Putamen (tissue), 1 donor: Measurements from ENCODE around the gene TSHZ1.
"Not testable (repeated sequence)": the region's sequence is repeated elsewhere in the genome, so short reads cannot be mapped to it uniquely, and the experiment has no call there.

Source experiments
- DNase-seq: peaks from one replicate; pipeline ENCODE4 v3.0.0-alpha.2; 2016; ENCODE audit warnings: low spot score

TSHZ1 gene

GRCh38 chr18:75307530-75307929 is 96.9 kb downstream of the TSHZ1 start:
- no peak for DNase-seq

- DNase-seq: no peak
These were observed 99.0 kb downstream of the TSHZ1 start for GRCh38 chr18:75309564-75309963.

- no peak for DNase-seq
These were observed 103.5 kb downstream of the TSHZ1 start for GRCh38 chr18:75314117-75314516.

GRCh38 chr18:75314606-75315005 is 104.0 kb downstream of the TSHZ1 start:
- DNase-seq: no peak

- no peak for DNase-seq
These were observed 105.6 kb downstream of the TSHZ1 start for GRCh38 chr18:75316223-75316622.

GRCh38 chr18:75316826-75317225 is 106.2 kb downstream of the TSHZ1 start:
- no peak for DNase-seq

- DNase-seq: no peak
These were observed 106.7 kb downstream of the TSHZ1 start for GRCh38 chr18:75317300-75317699.

GRCh38 chr18:75317703-75318102 is 107.1 kb downstream of the TSHZ1 start:
- DNase-seq: no peak

- no peak for DNase-seq
These were observed 109.3 kb downstream of the TSHZ1 start for GRCh38 chr18:75319905-75320304.

- DNase-seq: no peak
These were observed 109.9 kb downstream of the TSHZ1 start for GRCh38 chr18:75320506-75320905.

- no peak for DNase-seq
These were observed 110.8 kb downstream of the TSHZ1 start for GRCh38 chr18:75321431-75321830.

GRCh38 chr18:75322206-75322605 is 111.6 kb downstream of the TSHZ1 start:
- DNase-seq: no peak

GRCh38 chr18:75323821-75324585 is 113.4 kb downstream of the TSHZ1 start:
- no peak for DNase-seq

GRCh38 chr18:75324686-75325257 is 114.2 kb downstream of the TSHZ1 start:
- DNase-seq: no peak

GRCh38 chr18:75329753-75330152 is 119.2 kb downstream of the TSHZ1 start:
- DNase-seq: not testable (repeated sequence)

- DNase-seq: no peak
These were observed 119.7 kb downstream of the TSHZ1 start for GRCh38 chr18:75330308-75330707.

GRCh38 chr18:75334869-75335268 is 124.3 kb downstream of the TSHZ1 start:
- DNase-seq: no peak

GRCh38 chr18:75335511-75335910 is 124.9 kb downstream of the TSHZ1 start:
- no peak for DNase-seq

GRCh38 chr18:75336767-75337166 is 126.2 kb downstream of the TSHZ1 start:
- DNase-seq: no peak

GRCh38 chr18:75337348-75337747 is 126.8 kb downstream of the TSHZ1 start:
- no peak for DNase-seq

- no peak for DNase-seq
These were observed 128.0 kb downstream of the TSHZ1 start for GRCh38 chr18:75338631-75339030.
